Neural progenitor cell (in vitro differentiated cells): ENCODE measurements around the gene CASP6.

Experiments used
- EZH2 ChIP-seq: fragments of 200-600 bp; sonication (generic); IDR thresholded peaks from 2 replicates; pipeline ENCODE4 v1.6.1; 2017; ENCODE audit warnings: antibody characterized with exemption, mild to moderate bottlenecking, moderate library complexity
- TF ChIP-seq, protein P1 (sequence below): fragments of 200-600 bp; sonication (generic); IDR thresholded peaks from 2 replicates; pipeline ENCODE4 v1.5.1; 2017; ENCODE audit warnings: antibody characterized with exemption, mild to moderate bottlenecking

GRCh38 chr4:109735566-109736365 is 32.5 kb upstream of the CASP6 start:
- TF ChIP-seq, protein P1, sequence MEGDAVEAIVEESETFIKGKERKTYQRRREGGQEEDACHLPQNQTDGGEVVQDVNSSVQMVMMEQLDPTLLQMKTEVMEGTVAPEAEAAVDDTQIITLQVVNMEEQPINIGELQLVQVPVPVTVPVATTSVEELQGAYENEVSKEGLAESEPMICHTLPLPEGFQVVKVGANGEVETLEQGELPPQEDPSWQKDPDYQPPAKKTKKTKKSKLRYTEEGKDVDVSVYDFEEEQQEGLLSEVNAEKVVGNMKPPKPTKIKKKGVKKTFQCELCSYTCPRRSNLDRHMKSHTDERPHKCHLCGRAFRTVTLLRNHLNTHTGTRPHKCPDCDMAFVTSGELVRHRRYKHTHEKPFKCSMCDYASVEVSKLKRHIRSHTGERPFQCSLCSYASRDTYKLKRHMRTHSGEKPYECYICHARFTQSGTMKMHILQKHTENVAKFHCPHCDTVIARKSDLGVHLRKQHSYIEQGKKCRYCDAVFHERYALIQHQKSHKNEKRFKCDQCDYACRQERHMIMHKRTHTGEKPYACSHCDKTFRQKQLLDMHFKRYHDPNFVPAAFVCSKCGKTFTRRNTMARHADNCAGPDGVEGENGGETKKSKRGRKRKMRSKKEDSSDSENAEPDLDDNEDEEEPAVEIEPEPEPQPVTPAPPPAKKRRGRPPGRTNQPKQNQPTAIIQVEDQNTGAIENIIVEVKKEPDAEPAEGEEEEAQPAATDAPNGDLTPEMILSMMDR = no peak
- no peak for TF ChIP-seq EZH2
